Measurements from ENCODE around the gene TBK1.
A peak's percentile ranks its signal among the peaks of the same experiment; 100 is the strongest.

TBK1 gene

GRCh38 chr12:64452559-64453329, 824 bp downstream of the TBK1 start:
- peak; percentile 79 for DNase-seq

GRCh38 chr12:64455506-64455905, 3.6 kb downstream of the TBK1 start:
- no peak for DNase-seq

- DNase-seq = no peak
Observed at GRCh38 chr12:64456119-64456518, 4.2 kb downstream of the TBK1 start.

GRCh38 chr12:64457032-64457431, 5.1 kb downstream of the TBK1 start:
- DNase-seq = no peak

- no peak for DNase-seq
Observed at GRCh38 chr12:64457466-64457865, 5.5 kb downstream of the TBK1 start.

GRCh38 chr12:64457923-64458322, 6.0 kb downstream of the TBK1 start:
- DNase-seq = no peak

- DNase-seq = no peak
Observed at GRCh38 chr12:64459394-64459891, 7.5 kb downstream of the TBK1 start.

- DNase-seq = no peak
Observed at GRCh38 chr12:64461634-64462414, 9.9 kb downstream of the TBK1 start.

GRCh38 chr12:64466178-64466577, 14.3 kb downstream of the TBK1 start:
- no peak for DNase-seq

GRCh38 chr12:64468966-64469365, 17.0 kb downstream of the TBK1 start:
- no peak for DNase-seq

- no peak for DNase-seq
Observed at GRCh38 chr12:64469455-64470142, 17.7 kb downstream of the TBK1 start.

GRCh38 chr12:64470495-64470894, 18.6 kb downstream of the TBK1 start:
- no peak for DNase-seq

GRCh38 chr12:64473176-64473575, 21.3 kb downstream of the TBK1 start:
- no peak for DNase-seq

GRCh38 chr12:64475518-64475917, 23.6 kb downstream of the TBK1 start:
- DNase-seq = no peak

GRCh38 chr12:64476844-64477243, 24.9 kb downstream of the TBK1 start:
- no peak for DNase-seq

- no peak for DNase-seq
Observed at GRCh38 chr12:64478661-64479060, 26.7 kb downstream of the TBK1 start.

- no peak for DNase-seq
Observed at GRCh38 chr12:64480148-64480547, 28.2 kb downstream of the TBK1 start.

- DNase-seq = no peak
Observed at GRCh38 chr12:64486657-64487056, 34.7 kb downstream of the TBK1 start.

- no peak for DNase-seq
Observed at GRCh38 chr12:64491718-64492117, 39.8 kb downstream of the TBK1 start.

GRCh38 chr12:64493513-64493912, 41.6 kb downstream of the TBK1 start:
- no peak for DNase-seq

- DNase-seq = no peak
Observed at GRCh38 chr12:64494998-64495729, 43.2 kb downstream of the TBK1 start.

GRCh38 chr12:64496839-64497400, 45.0 kb downstream of the TBK1 start:
- DNase-seq = no peak

- DNase-seq = no peak
Observed at GRCh38 chr12:64497484-64497883, 45.6 kb downstream of the TBK1 start.
